ENCODE data around the gene PAM.

GRCh38 chr5:102969641-102970040 lies 214.5 kb downstream of the PAM start:
- TF ChIP-seq CTCF (IDR thresholded peaks at IDR 0.05) (no peak), POLR2A (IDR thresholded peaks at IDR 0.05) (no peak)
